ENCODE measurements around the gene ZNF543.

ZNF543 gene

GRCh38 chr19:57377498-57378146 is 57.4 kb downstream of the ZNF543 start:
- H3K4me3 ChIP-seq (ENCODE audit: low read length), result no peak overlapping the region
- no peak for TF ChIP-seq CTCF (IDR thresholded peaks at IDR 0.05; ENCODE audit: insufficient read depth, low read depth, low read length, missing control alignments)
- DNase-seq (ENCODE audit: low read depth), result no peak
